Activated T-helper 1 cell treated with anti-CD3 and anti-CD28 coated beads, Interleukin-2, amount 50 U/mL, for 16 hours (primary cell): Measurements from ENCODE around the gene NCKIPSD.

Source experiments
- DNase-seq, 2 donors: peaks; one replicate each; pipeline ENCODE4 v3.0.0-alpha.2; 2020; ENCODE audit warnings: low read depth in 1 of 2, low spot score in 1 of 2

Gene NCKIPSD

GRCh38 chr3:48678566-48679380 lies 6.9 kb downstream of the NCKIPSD start:
- DNase-seq, result no peak

- no peak for DNase-seq
Measured at GRCh38 chr3:48678056-48678455, 7.7 kb downstream of the NCKIPSD start.

GRCh38 chr3:48674505-48674904 lies 11.2 kb downstream of the NCKIPSD start:
- no peak for DNase-seq

- DNase-seq, result no peak
Measured at GRCh38 chr3:48672522-48672921, 13.2 kb downstream of the NCKIPSD start.

- DNase-seq, result no peak
Measured at GRCh38 chr3:48664929-48665328, 20.8 kb downstream of the NCKIPSD start.

- no peak for DNase-seq
Measured at GRCh38 chr3:48664313-48664644, 21.4 kb downstream of the NCKIPSD start.

- peak; percentile 57 to 71 for DNase-seq
Measured at GRCh38 chr3:48663489-48664312, 22.0 kb downstream of the NCKIPSD start.

GRCh38 chr3:48662753-48663488 lies 22.8 kb downstream of the NCKIPSD start, which contains the start of gene CELSR3:
Gene CELSR3 (minus strand): TSS chr3:48662886. CDS start chr3:48662634, 252 bp downstream.
- DNase-seq, result peak in 1 of 2 donors; percentile 29

GRCh38 chr3:48662145-48662752 lies 23.5 kb downstream of the NCKIPSD start:
- no peak for DNase-seq

- DNase-seq, result peak; percentile 62 to 64
Measured at GRCh38 chr3:48661501-48662144, 24.1 kb downstream of the NCKIPSD start.

GRCh38 chr3:48660800-48661400 lies 24.8 kb downstream of the NCKIPSD start:
- DNase-seq, result no peak

- DNase-seq, result no peak
Measured at GRCh38 chr3:48656841-48657281, 28.9 kb downstream of the NCKIPSD start.

- DNase-seq, result peak; percentile 63 to 75
Measured at GRCh38 chr3:48656061-48656840, 29.5 kb downstream of the NCKIPSD start.

GRCh38 chr3:48655606-48656005 lies 30.1 kb downstream of the NCKIPSD start:
- DNase-seq, result peak; percentile 32

GRCh38 chr3:48655063-48655462 lies 30.7 kb downstream of the NCKIPSD start:
- DNase-seq, result no peak

GRCh38 chr3:48652923-48653715 lies 32.6 kb downstream of the NCKIPSD start:
- DNase-seq, result no peak

GRCh38 chr3:48651771-48652170 lies 33.9 kb downstream of the NCKIPSD start:
- no peak for DNase-seq

- no peak for DNase-seq
Measured at GRCh38 chr3:48650723-48651122, 35.0 kb downstream of the NCKIPSD start.
